Breast epithelium (tissue), 3 donors: Measurements from ENCODE around the gene VEZF1.

Source experiments
- CTCF ChIP-seq, 3 donors: fragments of 450-650 bp; IDR thresholded peaks; one replicate each; pipeline ENCODE4 v1.5.1; 2016 to 2017; ENCODE audit warnings: antibody characterized with exemption in 3 of 3, mild to moderate bottlenecking in 3 of 3, moderate library complexity in 3 of 3
- POLR2AphosphoS5 ChIP-seq, 3 donors: sonication (generic); formaldehyde crosslinking; IDR thresholded peaks; one replicate each; pipeline ENCODE4 v1.6.1; 2017; ENCODE audit warnings: antibody characterized with exemption in 3 of 3

GRCh38 chr17:57941384-57942370 is 46.4 kb downstream of the VEZF1 start:
- TF ChIP-seq POLR2AphosphoS5 (IDR thresholded peaks at IDR 0.05) = no peak
- TF ChIP-seq CTCF (IDR thresholded peaks at IDR 0.05) = no peak
